ENCODE measurements around the gene CAPN1.
"Not testable (repeated sequence)": the region's sequence is repeated elsewhere in the genome, so short reads cannot be mapped to it uniquely, and the experiment has no call there.

CAPN1 gene

DNA sequence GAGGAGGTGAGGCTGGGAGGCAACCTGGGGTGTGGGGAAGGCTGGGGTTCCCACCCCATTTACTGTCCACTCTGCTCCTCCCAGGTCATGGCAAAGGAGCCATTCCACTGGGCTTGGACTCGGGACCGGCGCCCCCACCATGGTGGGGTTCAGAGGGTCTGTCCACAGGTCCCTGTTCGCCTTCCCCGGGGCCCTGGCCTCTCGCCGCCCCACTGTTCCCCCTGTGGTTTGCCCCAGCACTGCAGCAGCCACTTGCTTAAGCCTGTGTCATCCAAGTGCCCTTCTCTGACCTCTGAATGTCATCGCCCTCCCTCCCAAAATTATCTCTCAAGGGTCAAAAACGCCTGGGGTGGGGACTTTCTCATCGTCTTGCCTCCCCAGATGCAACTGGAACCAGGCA is 9.1 kb upstream of the CAPN1 start:
- Mint-ChIP-seq H3K4me3 (no peak overlapping the region), H3K36me3 (ENCODE audit: low read depth) (no peaks in the 10 kb centered on the region), H3K27me3 (ENCODE audit: low read depth) (no peaks in the 10 kb centered on the region), H3K9me3 (no peaks in the 10 kb centered on the region), H3K27ac (no peak overlapping the region), H3K4me1 (ENCODE audit: low read depth) (peaks cover 10% of the 10 kb centered on the region)

DNA sequence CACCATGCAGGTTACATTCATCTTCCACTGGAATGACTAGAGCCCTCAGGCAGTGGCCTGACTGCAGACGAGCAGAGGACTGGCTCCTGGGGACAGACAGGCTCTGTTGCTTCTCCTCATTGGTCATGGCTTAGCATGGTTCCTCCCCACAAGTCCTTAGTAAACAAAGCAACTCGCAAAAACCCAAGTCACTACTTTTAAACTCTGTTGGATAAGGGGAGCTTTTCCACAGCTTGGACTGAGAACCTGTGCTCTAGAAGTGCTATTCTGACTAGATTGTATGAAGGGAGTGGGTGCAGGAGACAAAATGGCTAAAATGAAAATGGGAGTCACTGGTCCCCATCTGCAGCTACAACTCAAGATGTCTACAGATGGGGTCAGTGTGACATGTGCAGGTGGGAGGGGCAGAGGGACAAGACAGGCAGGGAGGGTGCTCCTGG is 7.1 kb upstream of the CAPN1 start:
- not testable (repeated sequence) for H3K27ac Mint-ChIP-seq; H3K9me3 Mint-ChIP-seq; H3K4me3 Mint-ChIP-seq; H3K4me1 Mint-ChIP-seq (ENCODE audit: low read depth); H3K36me3 Mint-ChIP-seq (ENCODE audit: low read depth)
- peaks cover 17% of the 10 kb centered on the region for H3K27me3 Mint-ChIP-seq (ENCODE audit: low read depth)

DNA sequence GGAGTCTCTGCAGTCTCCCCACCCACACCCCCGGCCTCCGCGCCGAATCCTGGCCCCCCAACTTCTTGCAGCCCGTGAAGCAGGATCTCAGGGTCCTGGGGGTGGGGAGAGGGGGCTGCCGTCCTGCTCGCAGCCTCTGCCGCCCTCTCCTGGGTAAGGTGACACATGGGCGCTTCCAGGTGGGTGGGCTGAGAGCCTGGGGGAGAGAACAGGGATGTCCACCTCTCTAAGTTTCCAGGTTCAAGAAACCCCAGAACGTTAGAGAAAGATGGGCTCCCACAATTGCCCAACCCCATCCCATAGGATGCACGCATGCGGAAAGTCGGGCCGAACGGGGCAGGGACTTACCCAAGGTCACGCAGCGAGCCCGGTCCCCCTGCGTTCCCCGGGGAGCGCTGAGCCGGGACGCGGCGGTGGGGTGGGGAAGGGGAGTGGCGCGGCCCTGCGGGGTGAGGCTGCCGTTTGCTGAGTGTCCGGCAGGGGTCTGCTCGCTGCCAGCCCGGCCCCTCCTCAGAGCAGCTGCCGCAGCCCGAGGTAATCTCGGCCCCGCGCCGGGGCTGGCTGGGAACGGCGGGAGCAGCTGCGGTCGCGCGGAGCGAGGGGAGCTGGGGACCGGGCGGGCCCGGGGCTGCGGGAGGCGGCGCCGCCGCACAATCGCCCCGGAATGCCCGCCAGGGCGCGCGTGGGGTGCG is 705 bp upstream of the CAPN1 start:
- no peaks in the 10 kb centered on the region for H3K9me3 Mint-ChIP-seq
- peaks cover 17% of the 10 kb centered on the region for H3K4me1 Mint-ChIP-seq (ENCODE audit: low read depth)
- H3K27me3 Mint-ChIP-seq (ENCODE audit: low read depth): peaks cover 20% of the 10 kb centered on the region
- H3K27ac Mint-ChIP-seq: peak overlapping the region; percentile 31
- H3K4me3 Mint-ChIP-seq: peak overlapping the region; percentile 84
- H3K36me3 Mint-ChIP-seq (ENCODE audit: low read depth): peaks cover 14% of the 10 kb centered on the region

DNA sequence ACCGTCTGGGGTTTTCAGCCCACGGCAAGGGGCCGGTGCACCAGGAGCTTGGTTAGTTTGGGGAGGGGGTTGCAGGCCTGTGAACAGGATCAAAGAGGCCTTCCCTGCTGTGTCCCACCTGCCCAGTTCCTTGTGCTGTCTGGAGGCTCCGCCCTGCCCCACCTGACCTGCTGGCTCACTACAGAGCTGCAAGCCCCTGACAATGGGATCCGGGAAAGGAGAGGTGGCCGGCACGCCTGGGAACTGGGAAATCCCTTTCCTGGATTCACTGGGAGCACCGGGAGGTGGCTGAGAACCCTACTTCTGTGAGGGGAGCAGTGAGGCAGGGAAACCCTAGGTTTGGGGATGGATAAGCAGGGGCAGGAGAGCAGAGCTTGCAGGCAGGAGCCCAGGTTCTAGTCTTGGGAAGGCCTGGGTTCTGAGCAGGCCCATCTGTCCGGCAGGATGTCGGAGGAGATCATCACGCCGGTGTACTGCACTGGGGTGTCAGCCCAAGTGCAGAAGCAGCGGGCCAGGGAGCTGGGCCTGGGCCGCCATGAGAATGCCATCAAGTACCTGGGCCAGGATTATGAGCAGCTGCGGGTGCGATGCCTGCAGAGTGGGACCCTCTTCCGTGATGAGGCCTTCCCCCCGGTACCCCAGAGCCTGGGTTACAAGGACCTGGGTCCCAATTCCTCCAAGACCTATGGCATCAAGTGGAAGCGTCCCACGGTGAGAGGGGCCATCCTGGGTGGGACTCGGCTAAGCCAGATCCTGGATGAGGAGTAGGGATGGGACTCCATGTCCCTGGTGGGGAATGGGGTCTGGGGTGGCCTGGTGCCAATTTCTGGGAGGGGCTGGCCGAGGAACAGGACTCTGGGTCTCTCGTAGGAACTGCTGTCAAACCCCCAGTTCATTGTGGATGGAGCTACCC is 786 bp downstream of the CAPN1 start:
- Mint-ChIP-seq H3K36me3 (ENCODE audit: low read depth) (peaks cover 22% of the 10 kb centered on the region), H3K27me3 (ENCODE audit: low read depth) (peaks cover 20% of the 10 kb centered on the region), H3K9me3 (no peaks in the 10 kb centered on the region), H3K4me1 (ENCODE audit: low read depth) (peaks cover 17% of the 10 kb centered on the region), H3K27ac (peak overlapping the region; percentile 41), H3K4me3 (peak overlapping the region; percentile 98)

DNA sequence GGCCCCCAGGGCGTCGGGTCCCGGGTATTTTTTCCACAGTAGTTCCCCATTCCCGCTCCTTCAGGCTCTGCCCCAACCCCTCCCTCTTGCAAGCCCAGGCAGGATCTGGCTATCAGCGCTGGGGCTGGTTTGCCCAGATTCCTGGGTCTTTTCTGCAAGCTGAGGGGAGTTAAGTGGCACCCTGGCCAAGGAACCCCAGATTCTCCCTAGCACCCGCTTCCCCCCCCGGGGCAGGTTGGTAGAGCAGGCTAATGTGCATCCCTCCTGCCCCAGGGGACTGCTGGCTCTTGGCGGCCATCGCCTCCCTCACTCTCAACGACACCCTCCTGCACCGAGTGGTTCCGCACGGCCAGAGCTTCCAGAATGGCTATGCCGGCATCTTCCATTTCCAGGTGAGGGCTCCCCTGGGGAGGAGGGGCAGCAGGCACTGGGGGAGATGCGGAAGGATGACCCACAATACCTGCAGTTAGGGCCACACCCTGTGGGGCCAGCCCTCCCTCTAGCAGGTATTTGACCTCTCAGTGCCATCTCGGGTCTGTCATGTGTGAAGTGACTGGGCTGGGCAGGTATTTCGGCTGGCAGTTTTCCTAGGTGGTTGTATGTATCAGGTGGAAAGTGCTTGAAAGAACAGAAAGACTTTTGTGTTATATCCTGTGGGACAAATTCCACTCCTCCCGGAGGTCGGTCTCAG is 1.6 kb downstream of the CAPN1 start:
- Mint-ChIP-seq H3K4me3 (peak overlapping the region; percentile 60), H3K27ac (peak overlapping the region; percentile 9), H3K4me1 (ENCODE audit: low read depth) (peaks cover 17% of the 10 kb centered on the region), H3K27me3 (ENCODE audit: low read depth) (peaks cover 13% of the 10 kb centered on the region), H3K9me3 (no peaks in the 10 kb centered on the region), H3K36me3 (ENCODE audit: low read depth) (peaks cover 22% of the 10 kb centered on the region)

DNA sequence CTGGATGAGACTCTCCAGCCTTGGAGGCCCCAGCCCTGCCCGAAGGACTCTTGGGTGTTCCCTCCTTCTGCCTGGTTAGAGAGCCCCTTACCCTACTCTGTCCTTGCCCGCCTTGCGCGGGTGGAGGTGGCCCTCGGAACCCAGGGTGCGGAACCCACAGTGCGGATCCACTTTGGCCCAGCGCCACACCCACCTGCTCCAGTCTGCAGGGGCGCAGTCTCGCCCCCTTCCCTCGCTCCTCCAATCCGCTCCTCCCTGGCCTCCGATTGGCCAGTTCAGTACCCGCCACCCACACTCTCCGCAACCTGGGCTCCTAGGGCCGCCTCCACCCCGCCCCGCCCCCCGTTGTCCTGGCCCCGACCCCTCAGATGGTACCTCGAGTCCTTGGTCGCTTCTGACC is 2.4 kb downstream of the CAPN1 start:
- Mint-ChIP-seq H3K4me3 (peak overlapping the region; percentile 60), H3K27ac (no peak overlapping the region), H3K36me3 (ENCODE audit: low read depth) (peaks cover 22% of the 10 kb centered on the region), H3K9me3 (no peaks in the 10 kb centered on the region), H3K27me3 (ENCODE audit: low read depth) (peaks cover 7% of the 10 kb centered on the region), H3K4me1 (ENCODE audit: low read depth) (peaks cover 17% of the 10 kb centered on the region)

DNA sequence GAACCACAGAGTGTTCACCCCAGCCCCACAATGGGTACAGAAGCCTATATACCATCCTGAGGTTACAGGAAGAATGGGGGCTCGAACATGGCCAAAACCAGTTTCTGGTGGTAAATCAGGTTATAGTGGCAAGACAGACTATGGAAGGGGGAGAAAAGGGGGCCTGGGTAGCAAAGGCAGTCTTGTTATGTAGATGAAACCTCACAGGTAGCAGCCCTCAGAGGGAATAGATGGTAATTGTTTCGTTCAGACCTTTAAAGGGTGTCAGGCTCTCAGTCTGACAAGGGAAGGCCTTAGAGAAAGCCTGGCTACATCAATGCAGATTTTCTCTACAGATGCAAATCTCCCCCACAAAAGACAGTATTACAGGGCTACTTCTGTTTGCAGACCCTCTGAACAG is 3.4 kb downstream of the CAPN1 start:
- Mint-ChIP-seq H3K36me3 (ENCODE audit: low read depth) (peaks cover 31% of the 10 kb centered on the region), H3K27ac (no peak overlapping the region), H3K27me3 (ENCODE audit: low read depth) (no peaks in the 10 kb centered on the region), H3K4me3 (no peak overlapping the region), H3K9me3 (no peaks in the 10 kb centered on the region), H3K4me1 (ENCODE audit: low read depth) (peaks cover 19% of the 10 kb centered on the region)

DNA sequence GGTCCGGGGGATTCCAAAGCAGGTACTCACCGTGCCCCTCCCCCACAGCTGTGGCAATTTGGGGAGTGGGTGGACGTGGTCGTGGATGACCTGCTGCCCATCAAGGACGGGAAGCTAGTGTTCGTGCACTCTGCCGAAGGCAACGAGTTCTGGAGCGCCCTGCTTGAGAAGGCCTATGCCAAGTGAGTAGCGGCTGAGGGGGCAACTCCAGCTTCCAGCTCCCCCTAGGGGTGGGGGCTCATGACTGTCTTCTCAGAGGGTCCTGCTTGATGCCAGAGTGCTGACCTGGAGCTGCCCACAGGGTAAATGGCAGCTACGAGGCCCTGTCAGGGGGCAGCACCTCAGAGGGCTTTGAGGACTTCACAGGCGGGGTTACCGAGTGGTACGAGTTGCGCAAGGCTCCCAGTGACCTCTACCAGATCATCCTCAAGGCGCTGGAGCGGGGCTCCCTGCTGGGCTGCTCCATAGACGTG is 4.2 kb downstream of the CAPN1 start:
- Mint-ChIP-seq H3K27ac (no peak overlapping the region), H3K9me3 (no peaks in the 10 kb centered on the region), H3K4me3 (no peak overlapping the region), H3K36me3 (ENCODE audit: low read depth) (peaks cover 36% of the 10 kb centered on the region), H3K27me3 (ENCODE audit: low read depth) (no peaks in the 10 kb centered on the region), H3K4me1 (ENCODE audit: low read depth) (peaks cover 22% of the 10 kb centered on the region)

DNA sequence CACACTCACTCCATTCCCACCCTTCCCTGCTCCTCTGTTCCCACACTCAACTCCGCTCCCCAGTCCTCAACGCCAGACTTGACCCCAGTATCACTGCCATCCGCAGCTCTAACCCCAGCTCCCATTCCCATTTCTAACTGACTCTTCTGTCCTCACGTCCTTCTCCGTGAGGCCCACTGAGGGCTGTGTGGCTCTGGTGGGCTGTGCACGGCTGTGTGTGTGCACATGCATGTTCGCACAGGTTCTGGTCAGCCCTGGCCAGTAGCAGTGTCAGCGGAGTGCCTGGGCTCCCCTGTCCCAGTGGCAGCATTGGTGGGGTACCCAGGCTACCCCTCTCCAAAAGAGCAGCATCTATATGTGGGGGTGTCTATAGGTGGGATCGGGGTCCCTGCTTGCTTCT is 5.0 kb downstream of the CAPN1 start:
- H3K36me3 Mint-ChIP-seq (ENCODE audit: low read depth): peaks cover 37% of the 10 kb centered on the region
- H3K27ac Mint-ChIP-seq: no peak overlapping the region
- H3K9me3 Mint-ChIP-seq: no peaks in the 10 kb centered on the region

DNA sequence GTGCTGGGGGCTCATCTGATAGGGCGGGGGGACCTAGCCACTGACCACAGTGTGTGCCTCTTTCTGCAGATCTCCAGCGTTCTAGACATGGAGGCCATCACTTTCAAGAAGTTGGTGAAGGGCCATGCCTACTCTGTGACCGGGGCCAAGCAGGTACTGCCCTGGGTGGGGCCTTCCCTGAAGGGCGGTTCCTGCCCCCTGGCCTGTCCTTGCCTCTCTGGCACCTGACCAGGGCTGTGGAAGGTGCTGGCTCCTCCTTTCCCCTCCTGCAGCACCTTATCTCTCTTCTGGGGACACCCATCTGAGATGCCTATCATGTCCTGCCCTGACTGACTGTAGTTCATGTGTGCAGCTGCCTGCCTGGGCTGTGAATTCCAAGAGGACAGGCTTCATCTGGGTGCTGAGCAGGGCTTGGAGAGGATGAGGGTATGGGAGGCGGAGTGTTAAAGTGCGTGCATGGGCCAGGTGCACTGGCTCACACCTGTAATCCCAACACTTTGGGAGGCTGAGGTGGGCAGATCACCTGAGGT is 5.5 kb downstream of the CAPN1 start:
- Mint-ChIP-seq H3K9me3 (no peaks in the 10 kb centered on the region), H3K4me3 (no peak overlapping the region), H3K4me1 (ENCODE audit: low read depth) (peaks cover 22% of the 10 kb centered on the region), H3K27me3 (ENCODE audit: low read depth) (no peaks in the 10 kb centered on the region), H3K27ac (no peak overlapping the region), H3K36me3 (ENCODE audit: low read depth) (peaks cover 37% of the 10 kb centered on the region)

More for the DNA sequence above, 5.0 kb downstream of the CAPN1 start:
- no peak overlapping the region for H3K4me3 Mint-ChIP-seq
- peaks cover 22% of the 10 kb centered on the region for H3K4me1 Mint-ChIP-seq (ENCODE audit: low read depth)
- no peaks in the 10 kb centered on the region for H3K27me3 Mint-ChIP-seq (ENCODE audit: low read depth)

DNA sequence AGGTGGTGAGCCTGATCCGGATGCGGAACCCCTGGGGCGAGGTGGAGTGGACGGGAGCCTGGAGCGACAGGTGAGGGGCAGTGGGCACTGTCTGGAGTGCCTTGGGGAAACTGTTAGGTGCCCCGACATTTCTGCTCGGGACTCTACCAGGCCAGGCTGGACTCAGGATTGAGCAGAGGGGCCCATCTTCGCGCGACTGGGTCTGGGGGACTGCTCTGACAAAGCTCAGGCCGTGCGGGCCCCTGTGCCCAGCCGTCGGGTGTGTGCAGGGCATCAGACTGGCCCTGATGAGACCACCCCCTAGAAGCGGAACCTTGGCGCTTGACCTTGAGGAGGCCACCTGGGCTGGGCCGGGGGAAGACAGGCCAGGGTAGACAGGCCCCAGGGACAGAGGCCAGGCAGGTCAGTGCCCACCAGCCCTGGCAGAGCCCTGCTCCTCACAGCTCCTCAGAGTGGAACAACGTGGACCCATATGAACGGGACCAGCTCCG is 6.3 kb downstream of the CAPN1 start:
- H3K4me1 Mint-ChIP-seq (ENCODE audit: low read depth): peaks cover 16% of the 10 kb centered on the region
- no peak overlapping the region for H3K4me3 Mint-ChIP-seq
- H3K27me3 Mint-ChIP-seq (ENCODE audit: low read depth): no peaks in the 10 kb centered on the region
- H3K9me3 Mint-ChIP-seq: no peaks in the 10 kb centered on the region
- peaks cover 34% of the 10 kb centered on the region for H3K36me3 Mint-ChIP-seq (ENCODE audit: low read depth)
- no peak overlapping the region for H3K27ac Mint-ChIP-seq

DNA sequence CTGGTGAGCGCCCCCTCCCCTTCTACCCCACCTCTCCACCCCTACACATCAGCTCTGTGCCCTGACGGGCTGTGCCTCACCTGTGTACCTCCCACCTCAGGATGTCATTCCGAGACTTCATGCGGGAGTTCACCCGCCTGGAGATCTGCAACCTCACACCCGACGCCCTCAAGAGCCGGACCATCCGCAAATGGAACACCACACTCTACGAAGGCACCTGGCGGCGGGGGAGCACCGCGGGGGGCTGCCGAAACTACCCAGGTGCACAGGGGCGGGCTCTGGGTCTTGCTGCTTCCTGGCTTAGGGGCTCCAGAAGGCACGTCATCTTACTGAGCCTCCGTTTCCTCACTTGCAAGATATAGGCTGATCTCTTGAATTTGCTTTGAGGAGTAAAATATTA is 6.8 kb downstream of the CAPN1 start:
- H3K4me1 Mint-ChIP-seq (ENCODE audit: low read depth): peaks cover 15% of the 10 kb centered on the region
- no peak overlapping the region for H3K27ac Mint-ChIP-seq

DNA sequence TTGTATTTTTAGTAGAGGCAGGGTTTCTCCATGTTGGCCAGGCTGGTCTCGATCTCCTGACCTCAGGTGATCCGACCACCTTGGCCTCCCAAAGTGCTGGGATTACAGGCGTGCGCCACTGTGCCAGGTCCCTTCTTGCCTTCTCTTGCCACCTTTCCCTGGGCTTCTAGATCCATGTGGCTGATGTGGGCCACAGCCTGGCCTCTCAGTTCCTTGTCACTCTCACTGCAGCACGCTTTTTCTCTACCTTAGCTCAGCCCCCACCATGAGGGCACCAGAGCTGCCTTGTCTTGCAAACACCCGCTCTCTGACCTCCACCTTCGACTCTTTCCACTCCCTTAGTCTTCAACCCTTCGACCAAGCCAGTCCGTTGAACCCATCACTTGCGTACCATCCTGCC is 7.5 kb downstream of the CAPN1 start:
- Mint-ChIP-seq H3K27me3 (ENCODE audit: low read depth) (no peaks in the 10 kb centered on the region), H3K36me3 (ENCODE audit: low read depth) (peaks cover 36% of the 10 kb centered on the region), H3K4me1 (ENCODE audit: low read depth) (peaks cover 12% of the 10 kb centered on the region), H3K4me3 (no peak overlapping the region), H3K9me3 (no peaks in the 10 kb centered on the region), H3K27ac (no peak overlapping the region)

More for the DNA sequence above, 6.8 kb downstream of the CAPN1 start:
- Mint-ChIP-seq H3K9me3 (no peaks in the 10 kb centered on the region), H3K36me3 (ENCODE audit: low read depth) (peaks cover 36% of the 10 kb centered on the region), H3K27me3 (ENCODE audit: low read depth) (no peaks in the 10 kb centered on the region), H3K4me3 (no peak overlapping the region)

DNA sequence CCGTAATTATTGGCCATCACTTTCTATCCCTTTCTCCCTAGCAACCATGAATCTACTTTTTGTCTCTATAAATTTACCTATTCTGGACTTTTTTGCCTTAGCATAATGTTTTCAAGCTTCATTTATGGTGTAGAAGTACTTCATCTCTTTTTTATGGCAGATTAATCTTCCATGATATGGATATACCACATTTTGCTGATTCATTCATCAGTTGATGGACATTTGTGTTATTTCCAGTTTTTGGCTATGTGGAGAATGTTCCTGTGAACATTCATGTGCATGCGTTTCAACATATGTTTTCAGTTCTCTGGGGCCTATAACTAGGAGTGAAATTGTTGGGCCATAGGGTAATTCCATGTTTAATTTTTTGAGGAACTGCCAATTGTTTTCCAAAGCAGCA is 12.8 kb downstream of the CAPN1 start:
- no peak overlapping the region for H3K4me3 Mint-ChIP-seq
- H3K4me1 Mint-ChIP-seq (ENCODE audit: low read depth): peaks cover 7% of the 10 kb centered on the region
- no peaks in the 10 kb centered on the region for H3K9me3 Mint-ChIP-seq
- H3K27me3 Mint-ChIP-seq (ENCODE audit: low read depth): no peaks in the 10 kb centered on the region
- no peak overlapping the region for H3K27ac Mint-ChIP-seq
- H3K36me3 Mint-ChIP-seq (ENCODE audit: low read depth): peaks cover 32% of the 10 kb centered on the region

Data from T-helper 1 cell treated with Interleukin-12 subunit alpha and Interleukin-12 subunit beta and Interleukin-4 antibody, amounts not matched to agents 30 μg/mL and 1 μg/mL, for 36 hours (primary cell).